Iris pigment epithelial cell (primary cell): Measurements from ENCODE around the gene FAIM2.
"Not testable (repeated sequence)": the region's sequence is repeated elsewhere in the genome, so short reads cannot be mapped to it uniquely, and the experiment has no call there.

ENCODE experiments used
- DNase-seq: peaks from one replicate; pipeline ENCODE4 v3.0.0-alpha.2; 2011; ENCODE audit warnings: low read depth

Gene FAIM2

DNA sequence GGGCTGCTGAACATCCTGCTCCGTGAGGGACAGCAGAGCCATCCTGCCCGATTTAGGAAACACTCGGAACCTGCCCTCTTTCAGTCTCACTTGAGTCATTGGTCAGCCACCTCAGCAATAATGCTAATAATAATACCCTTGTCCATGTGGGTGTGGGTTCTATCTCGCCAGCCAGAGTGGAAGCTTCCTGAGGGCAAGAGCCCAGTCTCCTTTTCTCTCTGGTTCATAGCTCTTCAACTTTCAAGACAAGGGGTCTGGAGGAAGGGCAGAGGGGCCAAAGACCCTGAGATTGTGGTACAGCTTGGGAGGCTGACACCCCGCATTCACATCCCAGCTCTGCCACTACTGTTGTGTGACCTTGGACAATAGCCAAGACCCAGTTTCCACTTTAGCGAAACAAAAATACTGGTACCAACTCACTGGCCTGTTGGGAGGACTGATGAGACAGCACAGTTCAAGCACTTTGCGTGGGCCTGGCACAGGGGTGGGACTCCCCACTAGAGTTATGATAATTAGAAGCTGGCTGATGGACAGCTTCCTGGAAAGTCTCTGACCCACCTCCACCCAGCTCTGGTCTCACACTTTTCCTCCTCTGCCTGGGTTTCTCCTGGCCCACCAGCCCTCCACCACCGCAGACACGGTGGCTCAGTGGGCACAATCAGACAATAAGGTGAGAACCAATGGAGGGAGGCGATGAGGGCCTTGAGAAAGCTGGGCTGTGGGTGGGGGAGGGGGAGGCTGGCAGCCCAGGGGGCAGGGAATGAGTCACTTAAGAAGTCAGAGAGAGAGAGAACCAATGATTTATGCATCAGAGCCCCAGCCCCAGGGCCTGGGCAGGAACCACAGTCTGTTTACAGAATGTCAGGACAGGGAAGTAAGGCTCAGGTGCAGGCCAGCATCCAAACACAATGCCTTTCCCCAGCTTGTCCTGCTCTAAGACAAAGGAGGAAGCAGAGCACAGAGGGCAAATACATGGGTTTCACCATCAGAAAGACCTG, 9.6 kb downstream of the FAIM2 start:
- DNase-seq: peak; percentile 47

GRCh38 chr12:49892732-49893317, 10.9 kb downstream of the FAIM2 start:
- DNase-seq: no peak

DNA sequence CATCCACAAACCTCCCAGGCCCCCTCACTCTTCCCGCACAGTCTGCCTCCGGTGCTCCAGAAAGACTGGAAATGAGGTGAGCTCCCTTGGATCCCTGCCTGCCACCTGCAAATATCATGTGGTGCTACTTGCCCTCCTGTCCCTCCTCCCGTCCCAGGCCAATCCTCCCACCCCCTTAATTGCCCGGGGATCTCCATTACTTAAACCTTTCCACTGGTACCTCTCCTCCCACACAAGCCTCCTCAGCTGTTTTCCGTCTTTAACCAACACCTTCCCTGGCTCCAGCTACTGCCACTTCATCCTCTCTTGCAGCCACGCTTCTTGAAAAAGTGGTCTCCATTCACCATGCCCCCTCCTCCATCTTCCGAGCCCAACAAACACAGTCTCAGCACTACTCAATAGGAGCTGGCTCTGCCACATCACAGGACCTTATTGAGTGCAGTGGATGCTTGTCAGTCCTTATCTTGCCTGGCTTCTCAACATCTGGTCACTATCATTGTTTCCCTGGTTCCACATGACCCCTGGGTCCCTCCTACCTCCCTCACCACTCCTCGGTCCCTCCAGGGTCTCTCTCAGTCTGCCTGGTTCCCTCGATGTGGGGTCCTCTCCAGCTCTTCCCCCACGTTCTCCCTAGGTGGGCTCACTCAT, 11.5 kb downstream of the FAIM2 start:
- no peak for DNase-seq

DNA sequence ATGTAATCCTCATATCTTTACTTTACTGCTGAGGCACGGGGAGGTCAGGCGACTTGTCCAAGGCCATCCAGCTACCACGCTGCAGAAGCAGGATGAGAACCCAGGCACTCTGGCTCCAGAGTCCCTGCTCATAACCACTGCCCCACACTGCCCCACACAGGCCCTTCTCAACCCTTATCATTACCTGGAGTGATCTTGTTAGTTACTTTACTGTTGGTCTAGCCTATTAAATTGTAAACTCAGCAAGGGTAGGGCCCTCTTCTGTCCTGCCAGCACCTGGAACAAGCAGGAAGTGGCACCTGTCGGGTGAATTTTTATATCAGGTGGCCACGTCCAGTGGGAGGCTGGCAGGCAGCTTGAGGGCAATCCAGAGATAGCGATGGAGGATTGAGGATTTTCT, 12.2 kb downstream of the FAIM2 start:
- DNase-seq: no peak

DNA sequence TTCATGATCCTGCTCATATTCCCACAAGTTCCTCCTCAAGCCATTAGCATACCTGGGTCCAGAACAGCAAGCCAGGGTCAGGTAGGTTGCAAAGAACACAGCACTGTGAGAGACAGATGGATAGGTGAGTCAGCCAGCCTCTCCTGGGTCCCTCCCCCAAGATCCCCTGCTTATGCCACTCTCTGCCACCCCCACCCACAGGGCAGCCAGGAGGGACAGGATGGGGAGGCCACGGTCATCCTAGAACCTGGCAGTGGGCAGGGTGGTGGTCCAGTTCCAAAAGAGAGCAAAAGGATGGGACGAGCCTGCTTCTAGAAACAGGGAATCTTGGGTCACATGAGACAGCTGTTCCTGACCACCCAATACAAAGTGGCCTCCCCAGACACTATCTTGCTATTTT, 12.7 kb downstream of the FAIM2 start:
- DNase-seq: no peak

DNA sequence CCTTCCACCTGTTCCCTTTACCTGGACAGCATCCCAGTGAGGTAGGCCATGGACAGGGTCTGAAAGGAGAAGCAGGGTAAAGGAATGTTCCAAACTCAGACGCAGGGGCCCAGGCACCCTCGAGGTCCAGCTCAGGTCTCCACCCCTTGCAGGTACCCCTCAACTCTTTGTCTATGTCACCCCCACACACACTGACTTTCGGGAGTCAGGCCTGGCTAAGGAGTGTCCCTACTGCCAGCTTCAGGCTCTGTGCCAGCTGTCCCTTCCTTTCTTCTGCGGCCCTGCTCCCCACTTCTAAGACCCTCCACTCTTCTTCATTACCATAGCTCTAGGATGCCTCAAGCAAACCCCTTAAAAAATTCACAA, 13.6 kb downstream of the FAIM2 start:
- no peak for DNase-seq

DNA sequence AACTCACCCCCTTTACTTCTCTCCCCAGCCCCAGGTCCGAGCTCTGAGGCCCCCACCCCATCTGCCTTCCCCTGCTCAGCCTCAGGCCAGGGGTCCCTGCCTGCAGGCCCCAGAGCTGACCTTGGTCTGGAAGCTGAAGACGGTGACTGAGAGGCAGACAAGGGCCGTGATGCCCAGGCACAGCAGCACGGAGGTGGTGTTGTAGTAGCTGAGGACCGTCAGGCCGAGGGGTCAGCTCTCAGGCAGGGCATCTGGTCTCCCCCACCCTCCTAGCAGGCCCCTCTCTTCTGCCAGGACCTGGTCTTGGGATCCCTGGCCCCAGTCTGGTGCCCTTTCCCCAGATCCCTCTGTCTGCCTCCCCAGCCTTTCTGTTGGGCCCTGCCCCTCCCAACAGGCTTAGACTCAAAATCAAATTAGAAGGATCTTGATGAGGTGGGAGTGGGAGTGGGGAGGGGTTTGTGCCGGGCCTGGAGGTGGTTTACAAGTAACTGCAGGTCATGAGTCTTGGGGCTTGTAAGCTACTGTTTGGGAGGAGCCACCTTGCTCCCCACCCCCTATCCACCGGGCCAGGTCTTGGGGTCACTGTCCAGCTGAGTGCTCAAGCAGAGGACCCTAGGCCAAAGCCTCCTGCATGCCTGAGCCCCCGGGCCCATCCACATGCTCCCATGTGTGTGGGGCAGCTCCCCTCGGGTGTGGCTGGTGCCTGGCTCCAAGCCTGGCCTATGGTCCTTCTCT, 14.2 kb downstream of the FAIM2 start:
- DNase-seq: no peak

DNA sequence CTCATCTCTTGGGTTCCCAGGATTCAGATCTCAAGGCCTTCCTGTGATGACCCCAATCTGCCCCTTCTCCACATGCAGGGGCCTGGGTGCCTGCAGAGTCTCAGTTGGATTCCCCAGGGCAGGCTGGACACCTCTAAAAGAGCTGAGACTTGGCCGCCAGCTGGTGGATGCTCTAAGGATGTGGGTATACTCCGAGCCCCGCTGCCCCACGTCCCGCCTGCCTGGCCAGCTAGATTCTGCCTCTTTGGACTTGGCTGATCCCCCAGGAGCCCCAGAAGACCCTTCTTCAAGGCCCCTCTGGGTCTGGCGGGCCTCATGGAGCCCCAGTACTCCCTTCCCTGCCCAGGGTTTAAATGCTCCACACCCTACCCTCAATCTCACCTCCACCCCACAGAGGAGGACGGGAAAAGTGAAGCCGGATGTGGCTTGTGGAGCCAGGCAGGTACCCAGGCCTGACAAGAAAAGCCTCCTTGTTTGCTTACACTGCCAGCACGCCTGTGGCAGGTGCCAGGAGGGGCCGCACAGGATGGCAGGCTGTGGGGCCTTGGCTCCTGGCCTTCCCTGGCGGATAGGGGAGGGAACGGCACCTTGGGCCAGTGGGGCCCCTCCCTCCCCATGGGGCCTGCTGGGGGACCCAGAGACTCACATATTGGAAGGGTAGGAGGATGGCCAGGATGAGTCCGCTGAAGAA, 15.1 kb downstream of the FAIM2 start:
- no peak for DNase-seq

DNA sequence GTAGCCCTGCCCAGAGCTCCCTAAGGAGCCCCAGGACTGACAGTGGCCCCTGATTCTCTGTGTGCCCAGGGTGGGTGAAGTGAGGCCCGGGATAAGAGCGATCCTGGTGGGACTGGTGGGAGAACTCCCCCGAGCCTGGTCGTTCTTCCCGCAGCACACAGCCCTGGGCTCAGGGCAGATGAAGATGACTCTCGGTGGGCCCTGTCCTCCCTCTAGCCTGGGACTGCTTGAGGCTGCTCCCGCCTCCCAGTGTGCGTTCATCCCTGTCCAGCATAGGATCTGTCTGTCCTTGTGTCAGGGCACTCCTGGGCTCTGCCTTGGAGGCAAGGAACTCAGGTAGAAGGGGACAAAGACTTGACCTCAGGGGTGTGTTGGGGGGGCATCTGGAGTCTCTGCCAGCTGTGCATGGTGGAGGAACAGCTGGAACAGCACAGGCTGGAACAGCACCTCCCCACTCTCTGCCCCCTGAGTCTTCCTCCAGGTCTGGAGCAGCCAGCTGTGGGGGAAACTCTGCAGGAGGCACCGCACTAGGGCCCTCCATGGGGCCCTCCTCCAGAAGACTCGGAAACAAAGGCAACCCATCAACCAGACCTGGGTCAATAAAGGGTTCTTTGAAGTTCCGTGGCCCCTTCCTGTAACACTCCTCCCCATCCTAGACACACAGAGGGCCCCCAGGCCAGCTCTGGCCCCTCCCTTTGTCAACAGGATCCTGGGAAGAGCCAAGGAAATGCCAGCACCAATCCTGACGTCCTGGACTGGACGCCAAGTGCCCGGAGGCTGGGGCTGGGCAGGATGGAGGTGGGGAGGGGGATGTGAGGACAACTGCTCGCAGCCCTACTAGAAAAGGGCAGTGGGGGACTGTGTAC, 15.9 kb downstream of the FAIM2 start:
- no peak for DNase-seq

GRCh38 chr12:49887091-49887490, 16.6 kb downstream of the FAIM2 start:
- DNase-seq: no peak

- no peak for DNase-seq
These were observed 17.8 kb downstream of the FAIM2 start for GRCh38 chr12:49885663-49886461.

- DNase-seq: no peak
These were observed 18.6 kb downstream of the FAIM2 start for GRCh38 chr12:49885118-49885517.

DNA sequence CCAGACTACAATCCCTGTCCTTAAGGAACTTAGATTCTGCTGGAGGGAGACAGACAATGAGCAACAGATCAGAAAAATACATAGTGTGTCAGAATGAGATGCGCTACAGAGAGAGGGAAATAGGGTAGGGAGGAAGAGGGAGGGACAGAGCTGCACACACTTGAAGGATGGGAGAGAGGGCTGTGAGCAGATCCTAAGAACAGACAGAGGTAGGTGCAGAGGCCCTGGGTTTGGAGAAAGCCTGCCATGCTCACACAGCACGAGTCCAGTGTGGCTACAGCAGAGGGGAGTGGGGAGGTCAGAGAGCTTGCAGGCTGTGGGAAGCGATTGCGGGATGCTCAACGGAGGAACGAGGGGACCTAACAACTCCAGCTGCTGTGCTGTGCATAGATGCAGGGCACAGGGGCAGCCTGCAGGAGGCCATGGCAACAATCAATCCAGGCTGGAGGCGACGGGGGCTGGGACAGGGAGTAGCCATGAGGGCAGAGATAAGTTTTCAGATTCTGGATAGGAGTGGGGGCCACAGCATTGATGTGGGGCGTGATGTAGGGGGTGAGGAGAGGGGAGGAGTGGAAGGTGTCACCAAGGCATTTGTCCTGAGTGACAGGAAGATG, 20.7 kb downstream of the FAIM2 start:
- DNase-seq: no peak

GRCh38 chr12:49882248-49882850, 21.4 kb downstream of the FAIM2 start:
- DNase-seq: no peak

GRCh38 chr12:49881415-49882247, 22.1 kb downstream of the FAIM2 start:
- no peak for DNase-seq

- no peak for DNase-seq
These were observed 22.8 kb downstream of the FAIM2 start for GRCh38 chr12:49880756-49881414.

GRCh38 chr12:49879065-49879464, 24.6 kb downstream of the FAIM2 start:
- not testable (repeated sequence) for DNase-seq

GRCh38 chr12:49878021-49878420, 25.7 kb downstream of the FAIM2 start:
- DNase-seq: no peak
